Measurements from ENCODE around the gene FCN3. TPM values are rescaled to one million over a fixed set of nuclear protein-coding genes. Genes with fewer than 3 reads are reported as not detected.

Gene FCN3
- total and polyA plus RNA-seq, 2 of the 4 experiments (the other 2 are of a cell fraction), result not detected

DNA sequence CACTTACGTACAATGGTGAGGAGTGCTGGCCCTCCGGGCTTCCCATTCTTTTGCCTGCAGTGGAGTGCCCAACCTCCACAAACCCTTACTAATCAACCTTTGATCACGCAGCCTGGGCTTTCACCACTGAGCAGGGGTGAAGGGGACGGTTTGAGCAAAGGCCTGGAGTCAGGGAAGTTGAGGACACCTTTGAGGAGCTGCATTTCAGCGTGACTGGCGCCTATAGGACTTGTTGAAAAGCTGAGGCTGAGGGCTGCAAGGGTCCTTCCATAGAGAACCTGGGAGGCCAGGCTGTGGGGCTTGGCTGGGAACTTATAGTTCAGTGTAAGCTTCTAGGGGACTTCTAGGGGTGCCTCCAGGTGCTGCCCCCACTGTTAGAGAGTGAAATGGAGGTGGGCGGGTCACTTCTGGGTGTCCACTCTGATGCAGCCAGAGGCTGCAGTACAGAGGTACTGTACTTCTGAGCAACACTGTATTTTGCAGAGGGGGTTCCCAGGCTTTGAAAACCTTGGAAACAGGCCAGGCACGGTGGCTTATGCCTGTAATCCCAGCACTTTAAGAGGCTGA, 23.0 kb downstream of the FCN3 start:
- Histone ChIP-seq H3K4me3 (ENCODE audit: insufficient read depth, low read depth, low read length) (no peak overlapping the region), H4K5ac (ENCODE audit: low read depth, low read length) (no peak overlapping the region), H4K8ac (ENCODE audit: low read depth in 2 of 2, low read length in 2 of 2) (no peak overlapping the region), H3K9ac (ENCODE audit: low read depth, low read length) (no peak overlapping the region), H2BK15ac (ENCODE audit: low read depth, low read length) (no peak overlapping the region), H3K56ac (ENCODE audit: extremely low read depth, insufficient read depth, low read length) (no peak overlapping the region), H3K27me3 (ENCODE audit: control insufficient read depth, insufficient read depth, low read length) (no peaks in the 10 kb centered on the region; the same call in 1 of the 2 replicates), H4K91ac (ENCODE audit: insufficient read depth, low read depth, low read length) (no peak overlapping the region), H3K9me1 (ENCODE audit: insufficient read depth, low read length) (no peaks in the 10 kb centered on the region; the same call in 1 of the 2 replicates), H2BK5ac (ENCODE audit: low read depth, low read length, poor library complexity, severe bottlenecking) (no peak overlapping the region), H3K23ac (ENCODE audit: low read depth, low read length) (no peak overlapping the region), H3K79me1 (ENCODE audit: low read depth in 1 of 2, low read length in 2 of 2) (no peaks in the 10 kb centered on the region), H3K18ac (ENCODE audit: low read depth, low read length) (no peak overlapping the region), H3K4me1 (ENCODE audit: control insufficient read depth, insufficient read depth, low read length) (peaks cover 6% of the 10 kb centered on the region; the same call in 1 of the 2 replicates), H2BK20ac (ENCODE audit: low read depth, low read length) (no peak overlapping the region), H3K36me3 (ENCODE audit: control insufficient read depth, insufficient read depth, low read length) (peaks cover 13% of the 10 kb centered on the region), H2AK9ac (replicated peaks; ENCODE audit: low read depth, low read length, poor library complexity) (no peak overlapping the region), H3K4ac (ENCODE audit: low read depth, low read length) (no peak overlapping the region), H2AFZ (replicated peaks; ENCODE audit: low read length, poor library complexity) (peak overlapping the region; percentile 33), H3K4me2 (ENCODE audit: low read depth, low read length) (no peak overlapping the region), H3K27ac (ENCODE audit: insufficient read depth, low read length) (no peak overlapping the region), H4K20me1 (ENCODE audit: insufficient read depth, low read length) (no peaks in the 10 kb centered on the region), H3K14ac (replicated peaks; ENCODE audit: low read depth, low read length) (no peak overlapping the region), H3K9me3 (ENCODE audit: control insufficient read depth, insufficient read depth, low read length) (no peaks in the 10 kb centered on the region), H2AK5ac (ENCODE audit: low read depth, low read length) (no peak overlapping the region), H2BK120ac (ENCODE audit: low read depth, low read length) (no peak overlapping the region)
- TF ChIP-seq MAFK (IDR thresholded peaks at IDR 0.05; ENCODE audit: low read depth, low read length), result no peak
- TF ChIP-seq MXI1 (IDR thresholded peaks at IDR 0.05; ENCODE audit: borderline replicate concordance, low read depth, low read length), result no peak
- TF ChIP-seq CEBPB (IDR thresholded peaks at IDR 0.05; ENCODE audit: low read depth, low read length), result no peak
- TF ChIP-seq, protein P1, sequence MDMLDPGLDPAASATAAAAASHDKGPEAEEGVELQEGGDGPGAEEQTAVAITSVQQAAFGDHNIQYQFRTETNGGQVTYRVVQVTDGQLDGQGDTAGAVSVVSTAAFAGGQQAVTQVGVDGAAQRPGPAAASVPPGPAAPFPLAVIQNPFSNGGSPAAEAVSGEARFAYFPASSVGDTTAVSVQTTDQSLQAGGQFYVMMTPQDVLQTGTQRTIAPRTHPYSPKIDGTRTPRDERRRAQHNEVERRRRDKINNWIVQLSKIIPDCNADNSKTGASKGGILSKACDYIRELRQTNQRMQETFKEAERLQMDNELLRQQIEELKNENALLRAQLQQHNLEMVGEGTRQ (IDR thresholded peaks at IDR 0.05; ENCODE audit: low read depth, low read length), result no peak
- no peak for TF ChIP-seq SMC3 (IDR thresholded peaks at IDR 0.05; ENCODE audit: low read depth, low read length)
- TF ChIP-seq, protein P2, sequence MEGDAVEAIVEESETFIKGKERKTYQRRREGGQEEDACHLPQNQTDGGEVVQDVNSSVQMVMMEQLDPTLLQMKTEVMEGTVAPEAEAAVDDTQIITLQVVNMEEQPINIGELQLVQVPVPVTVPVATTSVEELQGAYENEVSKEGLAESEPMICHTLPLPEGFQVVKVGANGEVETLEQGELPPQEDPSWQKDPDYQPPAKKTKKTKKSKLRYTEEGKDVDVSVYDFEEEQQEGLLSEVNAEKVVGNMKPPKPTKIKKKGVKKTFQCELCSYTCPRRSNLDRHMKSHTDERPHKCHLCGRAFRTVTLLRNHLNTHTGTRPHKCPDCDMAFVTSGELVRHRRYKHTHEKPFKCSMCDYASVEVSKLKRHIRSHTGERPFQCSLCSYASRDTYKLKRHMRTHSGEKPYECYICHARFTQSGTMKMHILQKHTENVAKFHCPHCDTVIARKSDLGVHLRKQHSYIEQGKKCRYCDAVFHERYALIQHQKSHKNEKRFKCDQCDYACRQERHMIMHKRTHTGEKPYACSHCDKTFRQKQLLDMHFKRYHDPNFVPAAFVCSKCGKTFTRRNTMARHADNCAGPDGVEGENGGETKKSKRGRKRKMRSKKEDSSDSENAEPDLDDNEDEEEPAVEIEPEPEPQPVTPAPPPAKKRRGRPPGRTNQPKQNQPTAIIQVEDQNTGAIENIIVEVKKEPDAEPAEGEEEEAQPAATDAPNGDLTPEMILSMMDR (conservative IDR thresholded peaks at IDR 0.05; ENCODE audit: low read depth, low read length), result no peak
- TF ChIP-seq NFE2L2 (IDR thresholded peaks at IDR 0.05; ENCODE audit: low read depth, low read length), result no peak
- no peak for TF ChIP-seq RCOR1 (IDR thresholded peaks at IDR 0.05; ENCODE audit: insufficient replicate concordance, low read length)
- TF ChIP-seq BHLHE40 (IDR thresholded peaks at IDR 0.05; ENCODE audit: low read depth, low read length), result no peak
- TF ChIP-seq, protein P3, sequence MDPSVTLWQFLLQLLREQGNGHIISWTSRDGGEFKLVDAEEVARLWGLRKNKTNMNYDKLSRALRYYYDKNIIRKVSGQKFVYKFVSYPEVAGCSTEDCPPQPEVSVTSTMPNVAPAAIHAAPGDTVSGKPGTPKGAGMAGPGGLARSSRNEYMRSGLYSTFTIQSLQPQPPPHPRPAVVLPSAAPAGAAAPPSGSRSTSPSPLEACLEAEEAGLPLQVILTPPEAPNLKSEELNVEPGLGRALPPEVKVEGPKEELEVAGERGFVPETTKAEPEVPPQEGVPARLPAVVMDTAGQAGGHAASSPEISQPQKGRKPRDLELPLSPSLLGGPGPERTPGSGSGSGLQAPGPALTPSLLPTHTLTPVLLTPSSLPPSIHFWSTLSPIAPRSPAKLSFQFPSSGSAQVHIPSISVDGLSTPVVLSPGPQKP (IDR thresholded peaks at IDR 0.05; ENCODE audit: borderline replicate concordance, low read depth, low read length), result no peak
- no peak for TF ChIP-seq FOS (IDR thresholded peaks at IDR 0.05; ENCODE audit: low read depth, low read length)
- no peak for TF ChIP-seq MAZ (IDR thresholded peaks at IDR 0.05; ENCODE audit: borderline replicate concordance, low read depth, low read length)
- TF ChIP-seq CHD1 (IDR thresholded peaks at IDR 0.05; ENCODE audit: low read depth, low read length), result no peak
- TF ChIP-seq RFX5 (IDR thresholded peaks at IDR 0.05; ENCODE audit: low read depth, low read length), result no peak
- dilution Hi-C loops (cut with HindIII; ENCODE audit: low sequenced_read_pairs, unreplicated experiment), result no loop called here
- CTCF ChIA-PET, result no interaction called here
- in situ Hi-C loops (cut with MboI; ENCODE audit: low sequenced_read_pairs), result no loop called here
- ATAC-seq (ENCODE audit: low read depth), result no peak
- intact Hi-C loops (cut with micrococcal nuclease), result no loop called here
- no peak for DNase-seq
- no TSS peak for BruUV-seq (replicated peaks)
- POLR2A ChIA-PET (ENCODE audit: unreplicated experiment), result no interaction called here
- 71% methylated on average over 3 of the region's 8 CpGs; no CpG with 5 or more reads in 1 of the 2 experiments for WGBS, 2 experiments (ENCODE audit: extremely low coverage in 2 of 2, insufficient read length in 1 of 2)
